Cardiac muscle cell (in vitro differentiated cells and primary cell): ENCODE results near the gene MS4A6E. TPM values are rescaled to one million over a fixed set of nuclear protein-coding genes. Genes with fewer than 3 reads are reported as not detected.
A peak's percentile ranks its signal among the peaks of the same experiment; 100 is the strongest.

Experiments
- DNase-seq, 2 donors: peaks; one replicate each; pipeline versions ENCODE4 v3.0.0 to v3.0.0-alpha.2; 2010 to 2017; ENCODE audit warnings: low read depth in 1 of 2, low spot score in 1 of 2
- H3K27ac ChIP-seq: fragments of 200-600 bp; sonication (generic); 2 replicates; pipeline ENCODE4 v1.5.1; 2016
- H3K27me3 ChIP-seq: fragments of 200-600 bp; sonication (generic); 2 replicates; pipeline ENCODE4 v1.6.0; 2016; ENCODE audit warnings: control low read depth
- H3K36me3 ChIP-seq: fragments of 200-600 bp; sonication (generic); 2 replicates; pipeline ENCODE4 v1.5.1; 2016; ENCODE audit warnings: control low read depth
- H3K4me1 ChIP-seq: fragments of 200-600 bp; sonication (generic); 2 replicates; pipeline ENCODE4 v1.8.1; 2017; ENCODE audit warnings: low read depth, mild to moderate bottlenecking, mixed run types
- H3K4me3 ChIP-seq: fragments of 200-600 bp; sonication (generic); 2 replicates; pipeline ENCODE4 v1.5.1; 2016; ENCODE audit warnings: mild to moderate bottlenecking
- H3K9me3 ChIP-seq: fragments of 200-600 bp; sonication (generic); 2 replicates; pipeline ENCODE4 v1.5.1; 2017; ENCODE audit warnings: low read depth, mild to moderate bottlenecking, control low read depth
- CTCF ChIP-seq: IDR thresholded peaks from 2 replicates; pipeline ENCODE4 v1.5.1; 2012; ENCODE audit warnings: low read depth, mild to moderate bottlenecking, low read length
- polyA plus RNA-seq: library from polyadenylated mRNA; unstranded; fragments of >200 nt; fragmentation: Nextera tagmentation; extraction: Ambion mirVana; gene quantifications from 2 replicates; pipeline ENCODE4 v1.2.1, GENCODE V29; 2016
- total RNA-seq: library from RNA; depleted of rRNA; stranded (reverse); fragments of >200 nt; gene quantifications from 2 replicates; pipeline ENCODE4 v1.2.3, GENCODE V29; 2016

Gene MS4A6E
- total and polyA plus RNA-seq, 2 experiments from 2014 or later: not detected

DNA sequence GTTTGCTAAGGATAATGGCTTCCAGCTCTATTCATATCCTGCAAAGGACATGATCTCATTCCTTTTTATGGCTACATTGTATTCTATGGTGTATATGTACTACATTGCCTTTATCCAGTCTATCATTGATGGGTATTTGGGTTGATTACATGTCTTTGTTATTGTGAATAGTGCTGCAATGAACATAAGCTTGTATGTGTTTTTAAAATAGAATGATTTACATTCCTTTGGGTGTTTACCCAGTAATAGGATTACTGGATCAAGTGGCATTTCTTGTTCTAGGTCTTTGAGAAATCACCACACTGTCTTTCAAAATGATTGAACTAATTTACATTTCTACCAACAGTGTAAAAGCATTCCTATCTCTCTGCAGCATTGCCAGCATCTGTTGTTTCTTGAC is 6.0 kb upstream of the MS4A6E start:
- Histone ChIP-seq H3K4me1 (no peaks in the 10 kb centered on the region), H3K27me3 (no peaks in the 10 kb centered on the region), H3K4me3 (no peak overlapping the region), H3K36me3 (no peaks in the 10 kb centered on the region), H3K27ac (no peak overlapping the region), H3K9me3 (no peaks in the 10 kb centered on the region)
- TF ChIP-seq CTCF: no peak
- DNase-seq: no peak

DNA sequence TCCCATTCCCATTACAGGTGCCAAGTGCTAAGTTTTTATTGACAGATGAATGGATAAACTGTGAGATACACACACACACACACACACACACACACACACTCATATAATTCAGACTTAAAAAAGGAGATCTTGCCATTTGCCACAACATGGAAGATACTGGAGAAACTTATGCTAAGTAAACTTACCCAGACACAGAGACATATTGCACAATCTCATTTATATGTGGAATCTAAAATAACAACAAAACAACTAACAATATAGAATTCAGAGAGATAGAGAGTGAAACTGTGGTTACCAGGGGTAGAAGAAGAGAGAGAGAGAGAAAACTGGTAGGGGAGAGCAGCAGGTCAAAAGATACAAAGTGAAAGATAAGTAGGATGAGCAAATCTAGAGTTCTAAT is 1.4 kb downstream of the MS4A6E start:
- H3K36me3 ChIP-seq: no peaks in the 10 kb centered on the region
- no peaks in the 10 kb centered on the region for H3K9me3 ChIP-seq
- H3K4me1 ChIP-seq: no peaks in the 10 kb centered on the region
- H3K4me3 ChIP-seq: no peak overlapping the region
- no peak for TF ChIP-seq CTCF
- DNase-seq: no peak
- H3K27me3 ChIP-seq: no peaks in the 10 kb centered on the region
- H3K27ac ChIP-seq: no peak overlapping the region

GRCh38 chr11:60332846-60333245 is 5.8 kb downstream of the MS4A6E start:
- Histone ChIP-seq H3K36me3 (no peaks in the 10 kb centered on the region), H3K27me3 (no peaks in the 10 kb centered on the region), H3K9me3 (no peaks in the 10 kb centered on the region), H3K4me3 (no peak overlapping the region), H3K4me1 (no peaks in the 10 kb centered on the region), H3K27ac (no peak overlapping the region)
- TF ChIP-seq CTCF: no peak
- DNase-seq: no peak

GRCh38 chr11:60334005-60334620 is 7.1 kb downstream of the MS4A6E start:
- no peaks in the 10 kb centered on the region for H3K9me3 ChIP-seq
- H3K4me1 ChIP-seq: no peaks in the 10 kb centered on the region
- DNase-seq: peak; percentile 50 to 61
- TF ChIP-seq CTCF: peak; percentile 67
- H3K36me3 ChIP-seq: no peaks in the 10 kb centered on the region
- H3K27ac ChIP-seq: no peak overlapping the region
- no peak overlapping the region for H3K4me3 ChIP-seq
- H3K27me3 ChIP-seq: no peaks in the 10 kb centered on the region

- H3K4me3 ChIP-seq: no peak overlapping the region
Measured at GRCh38 chr11:60336767-60337391, 9.8 kb downstream of the MS4A6E start.

More at GRCh38 chr11:60336767-60337391, 9.8 kb downstream of the MS4A6E start:
- Histone ChIP-seq H3K9me3 (no peaks in the 10 kb centered on the region), H3K4me1 (no peaks in the 10 kb centered on the region), H3K36me3 (no peaks in the 10 kb centered on the region), H3K27ac (no peak overlapping the region), H3K27me3 (no peaks in the 10 kb centered on the region)
- DNase-seq: no peak
- TF ChIP-seq CTCF: no peak
